ENCODE results near the gene NUP85.

DNA sequence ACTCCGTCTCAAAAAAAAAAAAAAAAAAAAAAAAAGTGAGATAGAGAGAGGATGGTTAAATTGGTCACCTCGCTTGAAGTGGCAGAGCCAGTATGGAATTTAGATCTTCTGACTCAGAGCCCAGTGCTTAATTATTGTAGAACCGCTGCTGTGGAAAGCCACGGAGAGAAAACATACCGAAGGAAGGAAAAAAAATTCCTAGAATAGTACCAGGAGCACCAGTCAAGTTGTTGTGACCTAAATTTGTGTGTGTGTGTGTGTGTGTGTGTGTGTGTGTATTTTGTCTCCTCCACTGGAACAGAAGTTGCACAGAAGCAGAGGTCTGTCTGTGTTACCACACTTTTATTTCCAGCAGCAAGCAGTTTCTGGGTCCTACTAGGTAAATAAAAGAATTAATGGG is 10.6 kb upstream of the NUP85 start:
- TF ChIP-seq, protein P1, sequence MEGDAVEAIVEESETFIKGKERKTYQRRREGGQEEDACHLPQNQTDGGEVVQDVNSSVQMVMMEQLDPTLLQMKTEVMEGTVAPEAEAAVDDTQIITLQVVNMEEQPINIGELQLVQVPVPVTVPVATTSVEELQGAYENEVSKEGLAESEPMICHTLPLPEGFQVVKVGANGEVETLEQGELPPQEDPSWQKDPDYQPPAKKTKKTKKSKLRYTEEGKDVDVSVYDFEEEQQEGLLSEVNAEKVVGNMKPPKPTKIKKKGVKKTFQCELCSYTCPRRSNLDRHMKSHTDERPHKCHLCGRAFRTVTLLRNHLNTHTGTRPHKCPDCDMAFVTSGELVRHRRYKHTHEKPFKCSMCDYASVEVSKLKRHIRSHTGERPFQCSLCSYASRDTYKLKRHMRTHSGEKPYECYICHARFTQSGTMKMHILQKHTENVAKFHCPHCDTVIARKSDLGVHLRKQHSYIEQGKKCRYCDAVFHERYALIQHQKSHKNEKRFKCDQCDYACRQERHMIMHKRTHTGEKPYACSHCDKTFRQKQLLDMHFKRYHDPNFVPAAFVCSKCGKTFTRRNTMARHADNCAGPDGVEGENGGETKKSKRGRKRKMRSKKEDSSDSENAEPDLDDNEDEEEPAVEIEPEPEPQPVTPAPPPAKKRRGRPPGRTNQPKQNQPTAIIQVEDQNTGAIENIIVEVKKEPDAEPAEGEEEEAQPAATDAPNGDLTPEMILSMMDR (IDR thresholded peaks at IDR 0.05), result no peak
- no peak for TF ChIP-seq POLR2A (IDR thresholded peaks at IDR 0.05)
